ENCODE results near the gene DGLUCY.

DGLUCY gene, protein sequence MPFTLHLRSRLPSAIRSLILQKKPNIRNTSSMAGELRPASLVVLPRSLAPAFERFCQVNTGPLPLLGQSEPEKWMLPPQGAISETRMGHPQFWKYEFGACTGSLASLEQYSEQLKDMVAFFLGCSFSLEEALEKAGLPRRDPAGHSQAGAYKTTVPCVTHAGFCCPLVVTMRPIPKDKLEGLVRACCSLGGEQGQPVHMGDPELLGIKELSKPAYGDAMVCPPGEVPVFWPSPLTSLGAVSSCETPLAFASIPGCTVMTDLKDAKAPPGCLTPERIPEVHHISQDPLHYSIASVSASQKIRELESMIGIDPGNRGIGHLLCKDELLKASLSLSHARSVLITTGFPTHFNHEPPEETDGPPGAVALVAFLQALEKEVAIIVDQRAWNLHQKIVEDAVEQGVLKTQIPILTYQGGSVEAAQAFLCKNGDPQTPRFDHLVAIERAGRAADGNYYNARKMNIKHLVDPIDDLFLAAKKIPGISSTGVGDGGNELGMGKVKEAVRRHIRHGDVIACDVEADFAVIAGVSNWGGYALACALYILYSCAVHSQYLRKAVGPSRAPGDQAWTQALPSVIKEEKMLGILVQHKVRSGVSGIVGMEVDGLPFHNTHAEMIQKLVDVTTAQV

DNA sequence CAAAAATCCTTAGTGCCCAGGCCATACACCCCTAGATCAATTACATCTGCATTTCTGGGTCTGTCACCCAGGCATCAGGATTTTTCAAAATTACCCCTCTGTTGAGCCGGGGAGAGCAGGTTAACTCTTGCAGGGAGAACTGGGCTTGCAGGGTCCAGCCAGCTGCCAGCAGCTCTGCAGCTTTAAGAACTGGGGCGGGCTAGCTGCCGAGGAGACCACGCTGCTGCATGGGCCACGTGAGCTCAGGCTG lies at the start of gene DGLUCY:
Gene DGLUCY (plus strand): TSS at position 245 of the 250 bp plus-strand sequence. CDS start 46,222 bp downstream, outside the sequence.
- Histone ChIP-seq H3K36me3 (peaks cover 8 to 27% (median 19%) of the 10 kb centered on the region in 11 experiments; a peak in 20 of 22 replicates), H3K27ac (peak within 1 kb of the TSS; percentile 77 to 99 (median 95)), H3K9ac (peak within 1 kb of the TSS; percentile 81 to 93 (median 91)), H4K20me1 (no peaks in the 10 kb centered on the region), H3K4me3 (peak within 1 kb of the TSS; percentile 60 to 79 (median 70)), H3K4me2 (peak within 1 kb of the TSS; percentile 86 to 99 (median 92)), H3K9me3 (replicated peaks in 1 of 11) (peaks cover 0 to 10% (median 5%) of the 10 kb centered on the region in 11 experiments; a peak in 9 of 22 replicates), H3K4me1 (peaks cover 46 to 65% (median 55%) of the 10 kb centered on the region in 10 experiments), H3K27me3 (no peaks in the 10 kb centered on the region)
- TF ChIP-seq Cebpa-rat (IDR thresholded peaks at IDR 0.05), result no peak

DNA sequence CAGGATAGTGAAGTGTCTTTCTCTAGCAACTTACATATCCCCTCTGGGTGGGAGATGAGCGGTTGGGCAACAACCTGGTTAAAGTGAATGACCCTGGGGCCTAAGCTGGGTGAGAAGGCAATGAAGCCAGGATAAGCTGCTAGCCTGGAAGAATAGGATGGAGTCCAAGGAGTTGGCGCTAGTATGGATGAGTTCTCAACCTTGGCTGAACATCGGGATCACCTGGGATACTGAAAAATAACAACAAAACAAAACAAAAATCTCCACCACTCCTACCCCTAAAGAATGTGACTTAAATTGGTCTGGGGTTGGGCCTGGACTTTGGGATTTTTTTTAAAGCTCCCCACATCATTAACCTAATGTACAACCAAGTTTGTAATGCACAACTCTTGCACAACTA lies 48.6 kb upstream of the DGLUCY start:
- peaks cover 0 to 1% (median 0%) of the 10 kb centered on the region in 11 experiments; a peak in 1 of 22 replicates for H3K9me3 ChIP-seq (replicated peaks in 1 of 11)
- no peak overlapping the region for H3K9ac ChIP-seq
- no peaks in the 10 kb centered on the region for H3K36me3 ChIP-seq
- H3K4me3 ChIP-seq, result no peak overlapping the region
- H3K4me2 ChIP-seq, result no peak overlapping the region
- no peak for TF ChIP-seq Cebpa-rat (IDR thresholded peaks at IDR 0.05)
- peaks cover 24 to 41% (median 30%) of the 10 kb centered on the region in 10 experiments for H3K4me1 ChIP-seq
- no peak overlapping the region for H3K27ac ChIP-seq
- H3K27me3 ChIP-seq, result no peaks in the 10 kb centered on the region
- no peaks in the 10 kb centered on the region for H4K20me1 ChIP-seq

DNA sequence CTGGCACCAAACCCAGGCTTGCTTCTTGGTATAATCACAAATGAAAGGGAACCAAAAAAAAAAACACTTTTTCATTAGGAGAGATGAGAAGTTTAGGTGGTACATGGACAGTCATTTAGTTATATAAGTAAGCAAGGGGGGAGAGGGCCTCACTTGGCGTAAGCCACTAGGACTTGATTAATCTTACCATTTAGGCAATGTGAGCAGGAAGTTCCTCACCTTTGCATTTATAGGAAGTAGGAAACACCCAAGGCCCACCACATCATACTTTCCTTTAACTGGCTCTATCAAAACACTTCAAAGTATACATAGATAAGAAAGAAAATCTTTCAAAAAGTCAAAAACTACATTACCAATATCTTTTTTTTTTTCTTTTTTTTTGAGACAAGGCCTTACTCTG lies 46.7 kb upstream of the DGLUCY start:
- Histone ChIP-seq H3K27me3 (no peaks in the 10 kb centered on the region), H3K4me2 (no peak overlapping the region)

DNA sequence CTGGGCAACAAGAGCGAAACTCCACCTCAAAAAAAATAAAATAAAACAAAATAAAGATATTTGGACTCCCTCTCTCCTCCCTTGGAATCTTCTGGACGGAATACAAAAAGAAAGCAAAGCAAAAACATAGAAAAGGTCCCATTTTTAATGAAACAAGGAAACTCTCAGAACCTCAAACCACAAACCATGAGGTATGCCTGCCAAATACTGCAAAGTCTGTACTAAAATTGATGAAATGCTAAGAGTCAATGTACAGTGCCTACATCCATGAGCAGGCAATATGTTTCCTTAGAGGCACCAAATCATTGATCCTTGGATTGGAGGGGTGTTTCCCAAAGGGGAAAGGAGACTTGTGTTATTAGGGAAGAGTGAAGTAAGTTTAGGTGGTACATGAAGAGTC lies 45.2 kb upstream of the DGLUCY start:
- H3K27me3 ChIP-seq, result no peaks in the 10 kb centered on the region
- H3K36me3 ChIP-seq, result no peaks in the 10 kb centered on the region
- no peak overlapping the region for H3K27ac ChIP-seq
- H3K9ac ChIP-seq, result no peak overlapping the region
- H3K4me1 ChIP-seq, result peaks cover 3 to 17% (median 9%) of the 10 kb centered on the region in 10 experiments
- H3K4me3 ChIP-seq, result no peak overlapping the region
- H3K9me3 ChIP-seq (replicated peaks in 1 of 11), result peaks cover 0 to 10% (median 0%) of the 10 kb centered on the region in 11 experiments; a peak in 2 of 22 replicates
- H3K4me2 ChIP-seq, result no peak overlapping the region
- H4K20me1 ChIP-seq, result no peaks in the 10 kb centered on the region
- no peak for TF ChIP-seq Cebpa-rat (IDR thresholded peaks at IDR 0.05)

More for the DNA sequence above, 46.7 kb upstream of the DGLUCY start:
- Histone ChIP-seq H3K4me3 (no peak overlapping the region), H3K9ac (no peak overlapping the region), H3K4me1 (peaks cover 15 to 29% (median 20%) of the 10 kb centered on the region in 10 experiments), H3K27ac (no peak overlapping the region), H3K36me3 (no peaks in the 10 kb centered on the region), H3K9me3 (replicated peaks in 1 of 11) (peaks cover 0 to 10% (median 0%) of the 10 kb centered on the region in 11 experiments; a peak in 2 of 22 replicates), H4K20me1 (no peaks in the 10 kb centered on the region)
- no peak for TF ChIP-seq Cebpa-rat (IDR thresholded peaks at IDR 0.05)

DNA sequence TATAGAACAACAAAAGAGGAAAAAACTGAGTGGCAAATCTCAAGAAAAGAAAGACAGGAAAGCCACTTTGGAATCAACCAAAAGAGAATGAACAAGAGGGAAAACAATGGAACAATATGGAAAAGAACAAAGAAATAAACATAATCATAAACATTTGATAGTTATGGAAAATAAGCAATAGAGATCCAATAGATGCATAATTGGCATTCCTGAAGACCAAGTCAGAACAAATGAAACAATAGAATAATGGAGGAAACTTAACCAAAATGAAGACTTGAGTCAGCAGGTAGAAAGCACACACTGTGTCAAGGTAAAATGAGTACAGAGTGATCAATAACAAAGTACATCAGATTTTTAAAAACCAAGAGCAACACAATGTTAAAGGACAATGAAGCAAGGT lies 43.3 kb upstream of the DGLUCY start:
- H3K4me2 ChIP-seq, result no peak overlapping the region
- TF ChIP-seq Cebpa-rat (IDR thresholded peaks at IDR 0.05), result no peak

DNA sequence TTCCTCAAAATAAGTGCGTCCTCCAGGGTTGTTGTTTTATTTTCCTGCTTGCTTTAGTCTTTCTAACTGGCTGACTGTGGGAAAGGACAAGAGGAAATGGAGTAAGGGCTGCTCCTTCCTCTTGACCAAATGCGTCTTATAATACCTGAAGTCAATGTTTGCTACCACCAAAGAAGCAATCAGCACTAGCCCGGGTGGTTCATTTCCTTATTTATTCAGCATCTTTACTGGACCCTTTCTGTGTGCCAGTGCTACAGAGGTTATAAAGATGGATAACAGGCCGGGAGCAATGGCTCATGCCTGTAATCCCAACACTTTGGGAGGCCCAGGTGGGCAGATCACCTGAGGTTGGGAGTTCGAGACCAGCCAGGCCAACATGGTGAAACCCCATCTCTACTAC lies 38.3 kb upstream of the DGLUCY start:
- Histone ChIP-seq H3K27me3 (peaks cover 0 to 6% (median 0%) of the 10 kb centered on the region in 11 experiments; a peak in 2 of 22 replicates), H3K9me3 (replicated peaks in 1 of 11) (peaks cover 0 to 5% (median 0%) of the 10 kb centered on the region in 11 experiments; a peak in 2 of 22 replicates), H3K4me1 (peaks cover 0 to 20% (median 14%) of the 10 kb centered on the region in 10 experiments; a peak in 15 of 20 replicates), H3K9ac (no peak overlapping the region), H4K20me1 (no peaks in the 10 kb centered on the region), H3K36me3 (no peaks in the 10 kb centered on the region), H3K27ac (no peak overlapping the region), H3K4me3 (no peak overlapping the region), H3K4me2 (no peak overlapping the region)
- TF ChIP-seq Cebpa-rat (IDR thresholded peaks at IDR 0.05), result no peak

More for the DNA sequence above, 43.3 kb upstream of the DGLUCY start:
- no peaks in the 10 kb centered on the region for H4K20me1 ChIP-seq
- no peak overlapping the region for H3K9ac ChIP-seq
- H3K27ac ChIP-seq, result no peak overlapping the region
- H3K9me3 ChIP-seq (replicated peaks in 1 of 11), result peaks cover 0 to 10% (median 0%) of the 10 kb centered on the region in 11 experiments; a peak in 2 of 22 replicates
- H3K36me3 ChIP-seq, result no peaks in the 10 kb centered on the region
- peaks cover 0 to 13% (median 6%) of the 10 kb centered on the region in 10 experiments; a peak in 11 of 20 replicates for H3K4me1 ChIP-seq
- H3K27me3 ChIP-seq, result no peaks in the 10 kb centered on the region
- no peak overlapping the region for H3K4me3 ChIP-seq

DNA sequence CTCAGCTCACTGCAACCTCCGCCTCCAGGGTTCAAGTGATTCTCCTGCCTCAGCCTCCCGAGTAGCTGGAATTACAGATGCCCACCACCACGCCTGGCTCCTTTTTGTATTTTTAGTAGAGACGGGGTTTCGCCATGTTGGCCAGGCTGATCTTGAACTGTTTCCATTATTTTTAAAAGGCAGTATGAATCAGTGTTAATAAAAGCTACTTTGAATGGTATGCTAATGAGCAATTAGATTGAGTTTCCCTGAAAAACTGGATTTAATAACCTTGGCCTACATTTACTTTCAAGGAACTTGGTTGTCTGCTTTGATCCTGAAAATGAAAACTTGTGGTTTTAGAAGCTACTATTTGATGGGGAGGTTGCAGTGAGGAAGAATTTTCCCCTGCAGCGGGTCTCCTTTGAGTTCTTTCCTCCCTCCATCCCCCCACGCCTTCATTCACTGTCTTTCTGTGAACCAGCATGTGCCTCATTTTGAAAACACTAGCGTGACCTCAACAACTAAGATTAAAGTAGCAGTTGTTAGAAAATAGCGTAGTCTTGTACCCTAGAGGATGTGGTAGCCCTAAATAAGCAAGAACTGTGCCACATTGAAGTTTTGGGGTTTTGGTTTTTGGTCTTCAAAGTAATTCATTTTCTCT lies 35.7 kb upstream of the DGLUCY start:
- Histone ChIP-seq H3K4me3 (no peak overlapping the region), H3K36me3 (no peaks in the 10 kb centered on the region), H3K27me3 (peaks cover 0 to 7% (median 0%) of the 10 kb centered on the region in 11 experiments; a peak in 2 of 22 replicates), H3K9ac (no peak overlapping the region), H4K20me1 (no peaks in the 10 kb centered on the region), H3K27ac (no peak overlapping the region), H3K4me1 (peaks cover 0 to 20% (median 14%) of the 10 kb centered on the region in 10 experiments; a peak in 15 of 20 replicates), H3K9me3 (replicated peaks in 1 of 11) (no peaks in the 10 kb centered on the region), H3K4me2 (peak overlapping the region in 9 of 11 experiments; percentile 5 to 65 (median 44); a peak in 17 of 22 replicates)
- TF ChIP-seq Cebpa-rat (IDR thresholded peaks at IDR 0.05), result no peak

DNA sequence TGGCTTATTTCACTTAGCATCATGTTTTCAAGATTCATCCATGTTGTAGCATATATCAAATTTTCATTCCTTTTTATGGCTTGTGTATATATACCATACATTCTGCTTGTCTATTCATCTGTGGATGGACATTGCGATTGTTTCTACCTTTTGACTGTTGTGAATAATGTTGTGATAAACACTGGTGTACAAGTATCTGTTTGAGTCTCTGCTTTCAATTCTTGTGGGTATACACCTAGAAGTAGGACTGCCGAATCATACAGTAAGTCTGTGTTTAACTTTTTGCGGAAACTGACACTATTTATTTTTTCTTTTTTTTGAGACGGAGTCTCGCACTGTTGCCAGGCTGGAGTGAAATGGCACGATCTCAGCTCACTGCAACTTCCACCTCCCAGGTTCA lies 33.8 kb upstream of the DGLUCY start:
- Histone ChIP-seq H3K27ac (no peak overlapping the region), H3K9me3 (replicated peaks in 1 of 11) (no peaks in the 10 kb centered on the region), H3K9ac (no peak overlapping the region), H3K4me3 (no peak overlapping the region), H3K27me3 (peaks cover 0 to 7% (median 0%) of the 10 kb centered on the region in 11 experiments; a peak in 2 of 22 replicates), H3K4me2 (no peak overlapping the region), H3K4me1 (peaks cover 0 to 20% (median 14%) of the 10 kb centered on the region in 10 experiments; a peak in 15 of 20 replicates), H4K20me1 (no peaks in the 10 kb centered on the region), H3K36me3 (no peaks in the 10 kb centered on the region)
- TF ChIP-seq Cebpa-rat (IDR thresholded peaks at IDR 0.05), result no peak

DNA sequence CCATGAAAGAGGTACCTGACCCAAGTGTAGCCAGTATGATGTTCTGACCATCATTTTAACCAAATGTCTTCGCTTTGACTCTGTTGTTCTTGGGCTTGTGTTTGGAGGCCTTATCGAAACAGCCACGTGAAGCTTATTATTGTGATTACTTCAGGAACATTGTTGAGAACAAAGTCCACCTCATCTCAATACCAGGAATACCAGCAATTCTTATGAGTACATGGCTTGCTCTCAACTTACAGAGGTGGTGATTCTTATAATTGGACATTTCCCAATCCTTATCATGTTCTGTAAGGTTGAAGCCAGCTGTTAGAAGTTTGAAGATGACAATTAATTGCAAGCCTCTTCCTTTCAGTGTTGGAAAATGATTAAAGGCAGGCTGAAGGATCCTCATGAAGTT lies 31.6 kb upstream of the DGLUCY start:
- H4K20me1 ChIP-seq, result no peaks in the 10 kb centered on the region
- H3K9me3 ChIP-seq (replicated peaks in 1 of 11), result no peaks in the 10 kb centered on the region
- TF ChIP-seq Cebpa-rat (IDR thresholded peaks at IDR 0.05), result no peak
- 0 out of 22 replicates have a peak, but pooled peaks cover 0 to 7% (median 0%) of the 10 kb centered on the region in 11 experiments for H3K27me3 ChIP-seq
- H3K4me1 ChIP-seq, result peaks cover 0 to 15% (median 11%) of the 10 kb centered on the region in 10 experiments; a peak in 15 of 20 replicates
- H3K4me3 ChIP-seq, result no peak overlapping the region
- H3K4me2 ChIP-seq, result no peak overlapping the region
- H3K27ac ChIP-seq, result no peak overlapping the region
- no peak overlapping the region for H3K9ac ChIP-seq
- no peaks in the 10 kb centered on the region for H3K36me3 ChIP-seq
